ENCODE data around the gene SDHAF2. TPM values are rescaled to one million over a fixed set of nuclear protein-coding genes. Genes with fewer than 3 reads are reported as not detected.

SDHAF2 gene
- total RNA-seq, 1 experiment from 2014 or later = 34.0 TPM

- no peaks in the 10 kb centered on the region for H3K79me2 ChIP-seq (ENCODE audit: insufficient read depth, low read length)
- BruUV-seq (replicated peaks) = no TSS peak
- no peak overlapping the region for H3K4me2 ChIP-seq (ENCODE audit: low read length)
- H3K9me2 ChIP-seq (ENCODE audit: insufficient read depth) = no peaks in the 10 kb centered on the region
- H2AFZ ChIP-seq (ENCODE audit: low read depth, low read length, poor library complexity, severe bottlenecking) = no peak overlapping the region
- POLR2A ChIA-PET = no interaction called here
- H3K27me3 ChIP-seq (ENCODE audit: insufficient read depth, low read length) = no peaks in the 10 kb centered on the region
- no peak overlapping the region for H3K27ac ChIP-seq (ENCODE audit: low read depth, low read length)
- peaks cover 0 to 9% of the 10 kb centered on the region in 2 experiments; a peak in 1 of 4 replicates for H3K4me1 ChIP-seq (ENCODE audit: control insufficient read depth in 1 of 2, insufficient read depth in 2 of 2, low read length in 2 of 2)
- RAD21 ChIA-PET (ENCODE audit: low non-redundant PET in 1 of 2, low total read pairs in 2 of 2, uncharacterized antibody in 2 of 2, unreplicated experiment in 2 of 2) = interaction anchor here (1.1 kb wide), 2 partner anchors 35 kb away, joined by 4 to 5 read pairs; no protein-coding TSS in a partner anchor
- TF ChIP-seq, protein P1, sequence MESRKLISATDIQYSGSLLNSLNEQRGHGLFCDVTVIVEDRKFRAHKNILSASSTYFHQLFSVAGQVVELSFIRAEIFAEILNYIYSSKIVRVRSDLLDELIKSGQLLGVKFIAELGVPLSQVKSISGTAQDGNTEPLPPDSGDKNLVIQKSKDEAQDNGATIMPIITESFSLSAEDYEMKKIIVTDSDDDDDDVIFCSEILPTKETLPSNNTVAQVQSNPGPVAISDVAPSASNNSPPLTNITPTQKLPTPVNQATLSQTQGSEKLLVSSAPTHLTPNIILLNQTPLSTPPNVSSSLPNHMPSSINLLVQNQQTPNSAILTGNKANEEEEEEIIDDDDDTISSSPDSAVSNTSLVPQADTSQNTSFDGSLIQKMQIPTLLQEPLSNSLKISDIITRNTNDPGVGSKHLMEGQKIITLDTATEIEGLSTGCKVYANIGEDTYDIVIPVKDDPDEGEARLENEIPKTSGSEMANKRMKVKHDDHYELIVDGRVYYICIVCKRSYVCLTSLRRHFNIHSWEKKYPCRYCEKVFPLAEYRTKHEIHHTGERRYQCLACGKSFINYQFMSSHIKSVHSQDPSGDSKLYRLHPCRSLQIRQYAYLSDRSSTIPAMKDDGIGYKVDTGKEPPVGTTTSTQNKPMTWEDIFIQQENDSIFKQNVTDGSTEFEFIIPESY (IDR thresholded peaks at IDR 0.05; ENCODE audit: extremely low read depth, insufficient replicate concordance, low read length) = no peak
- TF ChIP-seq EZH2 (IDR thresholded peaks at IDR 0.05) (no peak), SRF (IDR thresholded peaks at IDR 0.05; ENCODE audit: low read depth) (no peak), FOSL1 (IDR thresholded peaks at IDR 0.05; ENCODE audit: low read depth) (no peak), ELF1 (IDR thresholded peaks at IDR 0.05; ENCODE audit: borderline replicate concordance, low read depth) (no peak)
- TF ChIP-seq, protein P2, sequence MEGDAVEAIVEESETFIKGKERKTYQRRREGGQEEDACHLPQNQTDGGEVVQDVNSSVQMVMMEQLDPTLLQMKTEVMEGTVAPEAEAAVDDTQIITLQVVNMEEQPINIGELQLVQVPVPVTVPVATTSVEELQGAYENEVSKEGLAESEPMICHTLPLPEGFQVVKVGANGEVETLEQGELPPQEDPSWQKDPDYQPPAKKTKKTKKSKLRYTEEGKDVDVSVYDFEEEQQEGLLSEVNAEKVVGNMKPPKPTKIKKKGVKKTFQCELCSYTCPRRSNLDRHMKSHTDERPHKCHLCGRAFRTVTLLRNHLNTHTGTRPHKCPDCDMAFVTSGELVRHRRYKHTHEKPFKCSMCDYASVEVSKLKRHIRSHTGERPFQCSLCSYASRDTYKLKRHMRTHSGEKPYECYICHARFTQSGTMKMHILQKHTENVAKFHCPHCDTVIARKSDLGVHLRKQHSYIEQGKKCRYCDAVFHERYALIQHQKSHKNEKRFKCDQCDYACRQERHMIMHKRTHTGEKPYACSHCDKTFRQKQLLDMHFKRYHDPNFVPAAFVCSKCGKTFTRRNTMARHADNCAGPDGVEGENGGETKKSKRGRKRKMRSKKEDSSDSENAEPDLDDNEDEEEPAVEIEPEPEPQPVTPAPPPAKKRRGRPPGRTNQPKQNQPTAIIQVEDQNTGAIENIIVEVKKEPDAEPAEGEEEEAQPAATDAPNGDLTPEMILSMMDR (IDR thresholded peaks at IDR 0.05 in 2 of 3, conservative IDR thresholded peaks at IDR 0.05 in 1 of 3; ENCODE audit: borderline replicate concordance in 1 of 3, insufficient read depth in 1 of 3, low read depth in 2 of 3, low read length in 2 of 3) = no peak
- H4K20me1 ChIP-seq (ENCODE audit: insufficient read depth) = no peaks in the 10 kb centered on the region
- no peak for DNase-seq (ENCODE audit: low read depth, low spot score)
- no peak for ATAC-seq
- intact Hi-C loops (cut with micrococcal nuclease) = no loop called here
- H3K36me3 ChIP-seq (ENCODE audit: control insufficient read depth in 1 of 2, insufficient read depth in 2 of 2, low read length in 2 of 2) = no peaks in the 10 kb centered on the region
- no peak overlapping the region for H3K4me3 ChIP-seq (replicated peaks in 1 of 2; ENCODE audit: low read depth in 1 of 2, low read length in 2 of 2)
- H3K9ac ChIP-seq (ENCODE audit: low read length) = no peak overlapping the region
- CTCF ChIA-PET = interaction anchor here (0.6 to 2.9 kb wide), 27 partner anchors 9 to 252 kb away, joined by 3 to 18 read pairs (median 4); no protein-coding TSS in a partner anchor
- H3K9me3 ChIP-seq (ENCODE audit: control insufficient read depth in 1 of 2, insufficient read depth in 1 of 2, low read depth in 1 of 2, low read length in 2 of 2) = no peaks in the 10 kb centered on the region
Measured at GRCh38 chr11:61481806-61482205, 51.9 kb downstream of the SDHAF2 start.
